Stimulated activated naive CD4-positive, alpha-beta T cell (primary cell): ENCODE measurements around the gene ATOSB.

Experiments
- DNase-seq, 6 experiments: peaks; one replicate each; lab custom pipeline; 2025; lab: John Stamatoyannopoulos, UW

Gene ATOSB

GRCh38 chr9:35079426-35080341, 36.0 kb downstream of the ATOSB start, which contains the start of gene FANCG:
FANCG (minus strand) TSS chr9:35079942; CDS start chr9:35079524, 418 bp downstream.
- DNase-seq = peak; percentile 60 to 78 (median 70)

GRCh38 chr9:35079041-35079425, 36.6 kb downstream of the ATOSB start:
- no peak for DNase-seq

- DNase-seq = no peak
These were observed 37.6 kb downstream of the ATOSB start for GRCh38 chr9:35078066-35078465.

- no peak for DNase-seq
These were observed 38.8 kb downstream of the ATOSB start for GRCh38 chr9:35076848-35077247.

- DNase-seq = no peak
These were observed 40.3 kb downstream of the ATOSB start for GRCh38 chr9:35075358-35075757.

- DNase-seq = no peak
These were observed 40.9 kb downstream of the ATOSB start for GRCh38 chr9:35074791-35075190.

- DNase-seq = no peak
These were observed 41.5 kb downstream of the ATOSB start for GRCh38 chr9:35074141-35074540.

- DNase-seq = no peak
These were observed 42.4 kb downstream of the ATOSB start for GRCh38 chr9:35073279-35073612.

- peak; percentile 90 to 98 (median 96) for DNase-seq
These were observed 43.0 kb downstream of the ATOSB start, which contains the start of gene VCP for GRCh38 chr9:35072461-35073278. VCP (minus strand) TSS chr9:35072625; CDS start chr9:35072353, 272 bp downstream.

GRCh38 chr9:35071814-35072460, 43.7 kb downstream of the ATOSB start:
- peak; percentile 66 to 92 (median 82) for DNase-seq

- DNase-seq = peak in 3 of 6 experiments; percentile 9 to 42 (median 12)
These were observed 44.5 kb downstream of the ATOSB start for GRCh38 chr9:35070823-35071813.

- DNase-seq = no peak
These were observed 46.6 kb downstream of the ATOSB start for GRCh38 chr9:35069020-35069419.

GRCh38 chr9:35067056-35067455, 48.6 kb downstream of the ATOSB start:
- DNase-seq = no peak

- DNase-seq = no peak
These were observed 55.0 kb downstream of the ATOSB start for GRCh38 chr9:35060548-35061207.

- DNase-seq = no peak
These were observed 56.2 kb downstream of the ATOSB start for GRCh38 chr9:35059438-35059837.

GRCh38 chr9:35057271-35057620, 58.4 kb downstream of the ATOSB start:
- DNase-seq = no peak

- no peak for DNase-seq
These were observed 58.9 kb downstream of the ATOSB start for GRCh38 chr9:35056571-35057270.

- DNase-seq = no peak
These were observed 60.6 kb downstream of the ATOSB start for GRCh38 chr9:35054871-35055644.

GRCh38 chr9:35054185-35054835, 61.4 kb downstream of the ATOSB start:
- DNase-seq = no peak
